GM12873 (cell line): ENCODE measurements around the gene CHCHD4.

Experiments used
- CTCF ChIP-seq: IDR thresholded peaks from 2 replicates; pipeline ENCODE4 v1.5.1; 2012; ENCODE audit warnings: low read depth, mild to moderate bottlenecking, moderate library complexity, low read length, control low read depth; ENCODE audit not compliant: insufficient read depth; ENCODE audit errors: missing control alignments

CHCHD4 gene

GRCh38 chr3:14144423-14145075 lies 19.9 kb upstream of the CHCHD4 start:
- no peak for TF ChIP-seq CTCF

- TF ChIP-seq CTCF, result no peak
These were observed 18.9 kb upstream of the CHCHD4 start for GRCh38 chr3:14143271-14144225.

- TF ChIP-seq CTCF, result no peak
These were observed 18.0 kb upstream of the CHCHD4 start for GRCh38 chr3:14142567-14143270.

GRCh38 chr3:14141602-14142341 lies 17.1 kb upstream of the CHCHD4 start:
- TF ChIP-seq CTCF, result no peak

GRCh38 chr3:14141144-14141543 lies 16.5 kb upstream of the CHCHD4 start:
- TF ChIP-seq CTCF, result no peak

- no peak for TF ChIP-seq CTCF
These were observed 16.0 kb upstream of the CHCHD4 start for GRCh38 chr3:14140668-14141067.

GRCh38 chr3:14139771-14140170 lies 15.1 kb upstream of the CHCHD4 start:
- TF ChIP-seq CTCF, result no peak
